Nucleus accumbens (tissue), 56 donors: ENCODE data around the gene MAP3K3.
A peak's percentile ranks its signal among the peaks of the same experiment; 100 is the strongest.

ENCODE experiments used
- DNase-seq, 56 donors: peaks; one replicate each; lab custom pipeline; 2025; lab: John Stamatoyannopoulos, UW

MAP3K3 gene

GRCh38 chr17:63621229-63621683 is 961 bp upstream of the MAP3K3 start:
- DNase-seq: peak in 1 of 56 donors; percentile 35

- peak in 47 of 56 donors; percentile 9 to 78 (median 55) for DNase-seq
Observed at GRCh38 chr17:63622574-63623390, 565 bp downstream of the MAP3K3 start.

- DNase-seq: no peak
Observed at GRCh38 chr17:63623786-63624530, 1.7 kb downstream of the MAP3K3 start.

- no peak for DNase-seq
Observed at GRCh38 chr17:63624531-63624880, 2.3 kb downstream of the MAP3K3 start.

- no peak for DNase-seq
Observed at GRCh38 chr17:63626551-63627180, 4.4 kb downstream of the MAP3K3 start.

- no peak for DNase-seq
Observed at GRCh38 chr17:63629627-63630026, 7.4 kb downstream of the MAP3K3 start.

- DNase-seq: no peak
Observed at GRCh38 chr17:63631062-63631461, 8.8 kb downstream of the MAP3K3 start.

GRCh38 chr17:63631626-63632025 is 9.4 kb downstream of the MAP3K3 start:
- no peak for DNase-seq

- no peak for DNase-seq
Observed at GRCh38 chr17:63633742-63634141, 11.5 kb downstream of the MAP3K3 start.

- peak in 1 of 56 donors; percentile 2 for DNase-seq
Observed at GRCh38 chr17:63634163-63634562, 11.9 kb downstream of the MAP3K3 start.

- no peak for DNase-seq
Observed at GRCh38 chr17:63634816-63635215, 12.6 kb downstream of the MAP3K3 start.

- DNase-seq: no peak
Observed at GRCh38 chr17:63635290-63635689, 13.1 kb downstream of the MAP3K3 start.

GRCh38 chr17:63635787-63636186 is 13.6 kb downstream of the MAP3K3 start:
- peak in 38 of 56 donors; percentile 4 to 83 (median 22) for DNase-seq

- no peak for DNase-seq
Observed at GRCh38 chr17:63639125-63639524, 16.9 kb downstream of the MAP3K3 start.

GRCh38 chr17:63640038-63640437 is 17.8 kb downstream of the MAP3K3 start:
- no peak for DNase-seq

- peak in 19 of 56 donors; percentile 1 to 47 (median 14) for DNase-seq
Observed at GRCh38 chr17:63641692-63642448, 19.7 kb downstream of the MAP3K3 start.

GRCh38 chr17:63644846-63645245 is 22.6 kb downstream of the MAP3K3 start:
- no peak for DNase-seq

- DNase-seq: no peak
Observed at GRCh38 chr17:63645775-63646487, 23.7 kb downstream of the MAP3K3 start.

- no peak for DNase-seq
Observed at GRCh38 chr17:63646488-63646806, 24.2 kb downstream of the MAP3K3 start.
